ENCODE results near the gene URB1.

DNA sequence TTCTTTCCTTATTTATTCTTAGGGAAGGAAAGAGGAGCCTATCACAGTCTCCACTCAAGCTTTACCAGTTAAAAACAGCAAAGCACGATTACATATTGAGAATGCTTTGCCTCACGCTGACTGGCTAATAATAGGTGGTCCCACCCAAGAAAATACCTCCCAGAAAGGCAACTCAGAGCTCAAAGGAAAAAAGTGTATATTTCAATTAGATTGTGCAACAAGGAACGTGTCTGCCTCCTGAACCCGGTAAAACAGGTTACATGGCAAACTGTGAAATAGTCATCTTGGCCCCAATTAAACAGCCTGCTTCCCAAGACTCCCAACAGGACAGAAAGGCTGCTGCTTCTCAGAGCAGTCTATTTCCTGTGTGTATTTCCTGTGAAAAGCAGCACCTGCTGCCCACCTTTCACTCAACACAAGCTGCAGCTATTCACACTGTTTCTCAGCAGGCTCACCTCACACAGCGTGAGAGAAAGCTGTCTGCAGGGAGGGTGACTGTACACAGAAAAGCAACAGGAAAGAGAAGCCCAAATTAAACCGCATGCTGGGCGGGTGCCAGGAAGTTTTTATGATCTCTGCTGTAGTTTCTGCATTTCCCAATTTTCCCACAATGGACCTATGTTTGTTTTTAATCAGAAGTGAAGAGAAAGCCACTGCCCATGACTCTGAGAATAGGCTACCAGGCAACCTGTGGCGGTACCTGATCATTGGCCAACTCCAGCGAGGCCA, 44.0 kb downstream of the URB1 start:
- TF ChIP-seq POLR2A (IDR thresholded peaks at IDR 0.05) = no peak
- TF ChIP-seq, protein P1, sequence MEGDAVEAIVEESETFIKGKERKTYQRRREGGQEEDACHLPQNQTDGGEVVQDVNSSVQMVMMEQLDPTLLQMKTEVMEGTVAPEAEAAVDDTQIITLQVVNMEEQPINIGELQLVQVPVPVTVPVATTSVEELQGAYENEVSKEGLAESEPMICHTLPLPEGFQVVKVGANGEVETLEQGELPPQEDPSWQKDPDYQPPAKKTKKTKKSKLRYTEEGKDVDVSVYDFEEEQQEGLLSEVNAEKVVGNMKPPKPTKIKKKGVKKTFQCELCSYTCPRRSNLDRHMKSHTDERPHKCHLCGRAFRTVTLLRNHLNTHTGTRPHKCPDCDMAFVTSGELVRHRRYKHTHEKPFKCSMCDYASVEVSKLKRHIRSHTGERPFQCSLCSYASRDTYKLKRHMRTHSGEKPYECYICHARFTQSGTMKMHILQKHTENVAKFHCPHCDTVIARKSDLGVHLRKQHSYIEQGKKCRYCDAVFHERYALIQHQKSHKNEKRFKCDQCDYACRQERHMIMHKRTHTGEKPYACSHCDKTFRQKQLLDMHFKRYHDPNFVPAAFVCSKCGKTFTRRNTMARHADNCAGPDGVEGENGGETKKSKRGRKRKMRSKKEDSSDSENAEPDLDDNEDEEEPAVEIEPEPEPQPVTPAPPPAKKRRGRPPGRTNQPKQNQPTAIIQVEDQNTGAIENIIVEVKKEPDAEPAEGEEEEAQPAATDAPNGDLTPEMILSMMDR (IDR thresholded peaks at IDR 0.05 in 4 of 5, conservative IDR thresholded peaks at IDR 0.05 in 1 of 5) = no peak

All from gastrocnemius medialis (tissue), 4 donors.